Measurements from ENCODE around the gene SFT2D1. TPM values are rescaled to one million over a fixed set of nuclear protein-coding genes. Genes with fewer than 3 reads are reported as not detected.
"Not testable (repeated sequence)": the region's sequence is repeated elsewhere in the genome, so short reads cannot be mapped to it uniquely, and the experiment has no call there.

SFT2D1 gene
- polyA plus RNA-seq (2013, experiment 1 of 2; ENCODE audit: insufficient read length) = 49.4 TPM
- polyA plus RNA-seq (2013, experiment 2 of 2; ENCODE audit: insufficient read length) = 43.0 TPM

DNA sequence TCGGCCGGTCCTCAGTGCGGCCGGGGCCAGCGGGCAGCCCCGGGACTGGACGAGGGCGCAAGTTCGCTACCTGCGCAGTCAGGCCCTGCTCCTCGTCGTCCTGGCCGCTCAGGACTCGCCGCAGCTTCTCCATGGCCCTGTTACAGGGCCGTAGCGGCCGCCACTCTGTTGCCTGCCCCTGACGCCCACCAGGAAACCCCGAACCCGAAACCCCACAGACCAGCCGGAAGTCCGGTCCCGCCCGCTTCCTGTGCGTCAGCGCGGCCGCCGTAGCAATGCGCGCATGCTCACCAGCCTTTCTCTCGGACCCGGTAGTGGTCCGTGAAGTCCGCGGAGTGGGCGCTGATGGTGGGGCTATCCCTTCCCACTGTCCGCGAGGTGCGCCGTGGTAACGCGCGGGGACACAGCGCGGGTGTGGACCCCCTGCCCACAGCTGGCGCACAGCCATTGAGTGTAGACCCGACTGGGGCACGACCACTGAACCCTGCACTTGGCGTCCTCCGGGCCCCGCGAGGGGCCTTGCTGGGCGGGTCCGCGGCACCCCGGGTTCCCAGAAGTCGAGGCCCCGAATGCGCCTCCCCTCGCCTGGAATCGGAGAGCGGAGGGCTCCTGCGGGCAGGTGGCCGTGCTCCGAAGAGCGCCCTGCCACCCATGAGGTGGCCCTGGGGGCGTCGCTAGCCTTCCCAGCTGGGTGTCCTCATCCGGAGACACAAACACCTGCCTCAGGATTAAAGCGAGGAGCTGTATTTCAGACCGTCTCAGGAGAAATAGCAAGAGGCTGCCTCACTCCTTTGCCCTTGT is at the start of gene SFT2D1:
Gene SFT2D1 (minus strand): TSS at position 197 of the 801 bp plus-strand sequence. CDS start 64 bp downstream, at position 133.
- peak; percentile 79 for DNase-seq

DNA sequence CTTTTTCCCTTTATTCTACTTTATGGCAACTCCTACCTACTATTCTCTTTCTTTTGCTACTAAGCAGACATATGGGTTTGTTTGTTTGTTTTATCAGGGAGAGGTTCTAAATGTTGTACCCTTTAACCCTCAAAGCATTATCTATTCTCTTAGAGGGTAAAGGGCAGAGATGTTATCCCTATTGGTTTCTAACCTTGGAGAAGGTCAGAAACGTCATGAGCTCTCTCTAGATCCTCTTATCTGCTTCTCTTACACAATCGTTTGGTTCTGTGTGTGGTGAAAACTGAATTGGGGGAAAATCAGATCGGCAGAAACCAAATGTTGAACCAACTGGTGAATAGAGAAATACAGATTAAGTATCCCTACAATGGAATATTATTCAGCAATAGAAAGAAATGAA is 46.8 kb upstream of the SFT2D1 start:
- no peak for DNase-seq

DNA sequence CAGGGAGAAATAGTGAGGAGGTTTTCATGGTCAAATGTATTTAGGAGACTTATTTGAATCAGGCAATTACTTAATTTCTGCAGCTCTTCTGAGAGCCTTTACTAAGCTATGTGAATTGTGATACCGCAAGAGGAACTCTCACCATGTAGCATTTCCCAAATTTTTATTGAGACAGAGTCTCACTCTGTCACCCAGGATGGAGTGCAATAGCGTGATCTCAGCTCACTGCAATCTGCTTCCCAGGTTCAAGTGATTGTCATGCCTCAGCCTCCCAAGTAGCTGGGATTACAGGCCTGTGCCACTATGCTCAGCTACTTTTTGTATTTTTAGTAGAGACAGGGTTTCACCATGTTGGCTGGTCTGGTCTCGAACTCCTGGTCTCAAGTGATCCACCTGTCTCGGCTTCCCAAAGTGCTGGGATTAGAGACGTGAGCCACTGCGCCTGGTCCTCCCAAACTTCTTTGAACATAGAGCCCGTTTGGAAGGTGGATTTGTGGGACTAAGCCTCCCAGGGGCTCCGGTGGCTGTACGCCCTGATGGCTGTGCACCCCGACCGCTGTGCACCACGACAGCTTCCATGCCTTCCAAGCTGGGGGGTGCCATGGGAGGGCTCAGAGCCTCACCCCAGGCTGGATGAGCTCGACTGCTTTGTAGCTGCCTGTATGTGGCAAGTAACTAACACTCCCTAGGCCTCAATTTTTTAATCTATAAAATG is 46.1 kb upstream of the SFT2D1 start:
- no peak for DNase-seq

DNA sequence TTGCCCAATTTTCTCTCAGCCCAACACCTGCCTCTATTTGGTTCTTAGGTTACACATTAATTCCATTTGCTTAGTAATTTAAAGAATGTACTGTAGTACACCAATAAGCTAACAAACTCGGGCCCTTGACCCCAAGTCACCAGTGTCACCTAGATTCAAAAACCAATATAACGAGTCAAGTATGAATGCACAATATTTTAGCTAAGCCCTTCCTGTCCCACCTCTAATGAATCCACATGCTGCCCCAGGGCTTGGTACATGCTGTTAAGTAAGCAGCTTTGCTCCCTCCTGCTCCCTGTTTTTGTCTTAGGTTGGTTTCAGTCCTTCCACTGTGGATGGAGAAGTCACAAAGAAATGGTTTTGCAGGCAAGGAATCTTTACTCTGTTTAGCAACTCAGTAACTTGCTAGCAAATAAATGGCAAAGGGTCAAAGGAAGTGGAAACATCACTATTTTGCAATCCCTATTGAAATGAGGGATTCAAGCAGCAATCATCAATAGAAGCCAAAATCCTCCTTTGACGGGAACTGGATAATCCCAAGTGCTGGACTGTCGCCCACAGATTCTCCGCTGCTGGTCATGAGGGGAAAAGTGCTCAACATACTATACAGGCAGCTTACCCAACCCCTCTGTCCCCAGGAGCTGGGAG is 45.4 kb upstream of the SFT2D1 start:
- no peak for DNase-seq

DNA sequence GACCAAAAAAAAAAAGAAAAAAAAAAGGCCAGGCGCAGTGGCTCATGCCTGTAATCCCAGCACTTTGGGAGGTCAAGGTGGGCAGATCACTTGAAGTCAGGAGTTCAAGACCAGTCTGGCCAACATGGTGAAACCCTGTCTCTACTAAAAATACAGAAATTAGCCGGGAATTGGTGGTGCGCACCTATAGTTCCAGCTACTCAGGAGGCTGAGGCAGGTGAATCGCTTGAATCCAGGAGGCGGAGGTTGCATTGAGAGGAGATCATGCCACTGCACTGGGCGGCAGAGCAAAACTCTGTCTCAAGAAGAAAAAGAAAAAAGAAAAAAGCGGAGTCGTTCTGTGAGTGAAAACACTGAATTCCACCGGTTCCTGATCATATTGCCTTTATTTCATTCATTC is 44.8 kb upstream of the SFT2D1 start:
- not testable (repeated sequence) for DNase-seq

DNA sequence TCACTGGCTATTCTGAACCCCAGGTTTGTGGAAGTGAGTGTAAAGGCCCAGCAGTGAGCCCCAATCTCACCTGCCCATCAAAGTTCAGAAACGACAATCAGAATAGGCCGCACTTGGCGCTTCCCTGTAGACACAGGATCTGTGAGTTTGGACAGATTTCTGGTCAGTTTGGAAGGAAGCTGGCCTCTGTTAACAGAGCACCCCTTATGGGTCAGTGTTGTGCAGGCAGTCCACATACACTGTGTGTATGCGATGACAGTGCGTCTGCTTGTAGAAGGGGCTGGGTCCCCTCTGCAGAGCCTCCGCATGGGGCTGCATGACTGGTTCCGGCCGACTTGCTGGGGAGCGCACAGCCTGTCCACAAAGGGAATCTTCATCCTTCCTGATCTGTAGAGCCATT is 43.8 kb upstream of the SFT2D1 start:
- DNase-seq = no peak

DNA sequence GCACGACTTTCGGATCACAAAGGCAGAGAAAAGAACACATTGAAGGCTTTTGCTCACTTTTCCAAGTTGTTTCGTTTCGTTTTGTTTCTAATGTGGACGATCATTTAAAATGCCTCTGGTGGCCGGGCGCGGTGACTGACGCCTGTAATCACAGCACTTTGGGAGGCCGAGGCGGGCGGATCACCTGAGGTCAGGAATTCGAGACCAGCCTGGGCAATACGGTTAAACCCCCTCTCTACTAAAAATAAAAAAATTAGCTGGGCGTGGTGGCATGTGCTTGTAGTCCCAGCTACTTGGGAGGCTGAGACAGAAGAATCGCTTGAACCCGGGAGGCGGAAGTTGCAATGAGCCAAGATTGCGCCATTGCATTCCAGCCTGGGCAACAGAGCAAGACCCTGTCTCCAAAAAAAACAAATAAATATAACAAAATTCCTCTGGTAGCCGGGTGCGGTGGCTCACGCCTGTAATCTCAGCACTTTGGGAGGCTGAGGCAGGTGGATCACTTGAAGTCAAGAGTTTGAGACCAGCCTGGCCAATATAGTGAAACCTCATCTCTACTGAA is 41.5 kb upstream of the SFT2D1 start:
- DNase-seq = not testable (repeated sequence)

DNA sequence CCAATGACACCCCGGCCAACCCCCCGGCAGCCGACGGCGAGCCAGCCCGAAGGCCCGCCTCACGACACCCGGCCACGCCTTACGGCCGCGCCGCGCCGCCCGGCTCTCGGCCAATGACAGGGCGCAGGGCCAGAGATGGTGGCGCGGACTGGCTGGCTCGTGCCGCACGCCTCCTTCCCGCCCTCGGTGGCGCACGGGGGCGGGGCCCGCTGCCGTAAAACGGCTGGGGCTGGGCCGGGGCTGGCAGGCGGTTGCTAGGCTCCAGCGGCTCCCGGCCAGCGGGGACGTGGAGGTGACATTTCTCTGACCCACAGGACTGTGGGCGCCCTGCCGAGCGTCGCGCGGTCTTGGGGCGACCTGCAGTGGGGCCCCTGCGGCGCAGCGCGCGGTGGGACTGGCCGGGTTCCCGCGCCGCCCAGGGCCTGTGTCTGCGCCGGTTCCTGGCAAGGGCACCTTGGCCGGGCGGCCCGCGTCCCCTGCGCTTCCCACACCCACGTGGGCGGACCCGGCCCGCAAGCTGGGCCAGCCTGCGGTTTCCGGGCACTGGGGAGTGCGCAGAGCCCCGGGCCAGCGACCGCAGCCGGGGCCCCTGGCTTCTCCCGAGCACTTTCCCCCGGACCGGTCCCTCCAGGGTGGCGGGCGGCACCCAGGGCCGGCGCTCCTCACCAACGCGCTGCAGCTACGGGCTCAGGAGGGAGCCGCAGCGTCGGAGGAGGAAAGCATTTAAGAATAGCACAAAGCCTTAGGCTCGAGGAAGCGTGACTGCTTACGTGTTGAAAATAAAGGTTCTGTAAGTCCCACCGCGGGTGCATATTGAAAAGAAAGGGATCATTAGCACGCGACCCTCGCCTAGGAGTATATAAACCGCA is 40.8 kb upstream of the SFT2D1 start, which contains the start of gene MPC1:
Gene MPC1 (minus strand): TSS at position 8 of the 869 bp plus-strand sequence. CDS start 64 bp downstream, outside the sequence.
- peak; percentile 96 for DNase-seq

DNA sequence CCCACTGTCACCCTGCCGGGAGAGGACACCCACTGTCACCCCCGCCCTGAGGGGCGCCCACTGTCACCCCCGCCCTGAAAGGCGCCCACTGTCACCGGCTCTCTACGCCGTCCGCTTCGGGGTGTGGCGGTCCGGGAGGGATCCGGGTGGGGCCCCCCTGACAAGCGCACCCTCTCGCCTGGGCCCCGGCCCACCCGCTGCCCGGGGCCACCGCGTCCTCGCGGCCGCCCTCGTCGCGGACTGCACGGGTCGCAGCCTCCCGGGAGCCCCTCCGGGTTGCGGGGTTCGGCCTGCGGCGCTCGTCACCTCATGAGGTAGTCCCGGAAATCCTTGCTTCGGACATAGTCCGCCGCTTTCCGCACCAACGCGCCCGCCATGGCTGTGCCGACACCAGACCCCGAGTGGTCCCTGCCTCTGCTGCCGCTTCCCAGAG is 40.2 kb upstream of the SFT2D1 start:
- DNase-seq = no peak

DNA sequence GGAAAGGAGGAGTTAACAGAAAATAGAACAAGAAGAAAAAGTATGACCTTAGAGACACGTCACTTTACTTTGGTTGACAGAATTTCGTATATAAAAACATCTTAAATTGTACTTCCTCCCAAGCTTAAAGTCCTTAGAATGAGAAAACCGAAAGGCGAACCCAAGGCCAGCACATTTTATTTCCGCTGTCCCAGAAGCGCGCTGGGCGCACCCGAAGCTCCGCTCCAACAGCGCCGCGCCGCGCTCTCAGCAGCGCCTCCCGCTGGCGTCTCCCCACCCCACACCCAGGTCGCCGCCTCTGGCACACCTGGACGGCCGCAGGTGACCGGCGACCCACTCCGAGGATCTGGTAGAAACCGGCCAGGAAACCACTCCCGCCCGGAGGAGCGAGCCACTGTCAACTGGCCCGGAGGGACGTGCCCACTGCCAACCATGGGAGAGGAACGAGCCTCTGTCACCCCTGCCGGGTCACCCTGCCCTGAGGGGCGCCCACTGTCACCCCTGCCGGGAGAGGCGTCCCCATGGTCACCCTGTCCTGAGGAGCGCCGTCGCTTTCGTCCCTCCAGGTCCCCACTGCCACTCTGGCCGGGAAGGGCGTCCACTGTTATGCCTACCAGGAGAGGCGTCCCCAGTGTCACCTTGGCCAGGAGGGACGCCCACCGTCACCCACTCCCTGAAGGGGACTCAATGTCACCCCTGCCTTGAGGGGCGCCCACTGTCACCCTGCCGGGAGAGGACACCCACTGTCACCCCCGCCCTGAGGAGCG is 39.6 kb upstream of the SFT2D1 start:
- DNase-seq = peak; percentile 36

DNA sequence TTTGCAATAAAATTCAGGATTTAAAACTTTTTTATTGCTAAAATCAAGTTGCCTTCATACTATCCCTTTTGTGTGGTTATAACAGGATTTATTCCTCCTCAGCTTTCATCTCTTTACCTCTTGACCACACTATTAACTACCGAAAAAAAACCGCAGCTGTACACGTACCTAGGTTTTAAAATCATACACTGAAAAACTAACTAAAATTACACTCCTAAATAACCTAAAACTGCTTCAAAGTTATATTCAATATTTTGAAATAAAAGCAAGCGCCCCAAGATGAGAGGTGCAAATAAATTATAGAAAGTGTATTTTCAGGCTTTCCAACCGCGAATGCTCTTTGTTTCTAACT is 39.0 kb upstream of the SFT2D1 start:
- no peak for DNase-seq

DNA sequence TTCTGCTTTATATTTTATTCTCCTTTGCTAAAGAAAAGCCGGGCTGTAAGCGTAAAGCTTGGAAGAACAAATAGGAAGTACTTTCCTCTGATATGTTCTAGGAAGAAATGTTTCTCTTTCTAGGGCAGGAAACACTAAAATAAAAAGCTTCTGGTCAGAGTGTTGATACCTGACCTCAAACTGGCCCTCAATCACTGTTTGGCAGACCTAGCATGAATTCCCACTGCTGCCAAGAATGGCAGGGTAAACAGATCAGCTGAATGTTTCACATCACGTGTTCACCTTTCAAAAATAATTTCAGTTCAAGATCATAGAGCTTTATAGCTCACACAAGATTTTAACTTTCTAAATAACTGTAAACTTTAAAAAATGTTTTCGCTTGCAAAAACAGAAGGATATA is 37.5 kb upstream of the SFT2D1 start:
- no peak for DNase-seq

DNA sequence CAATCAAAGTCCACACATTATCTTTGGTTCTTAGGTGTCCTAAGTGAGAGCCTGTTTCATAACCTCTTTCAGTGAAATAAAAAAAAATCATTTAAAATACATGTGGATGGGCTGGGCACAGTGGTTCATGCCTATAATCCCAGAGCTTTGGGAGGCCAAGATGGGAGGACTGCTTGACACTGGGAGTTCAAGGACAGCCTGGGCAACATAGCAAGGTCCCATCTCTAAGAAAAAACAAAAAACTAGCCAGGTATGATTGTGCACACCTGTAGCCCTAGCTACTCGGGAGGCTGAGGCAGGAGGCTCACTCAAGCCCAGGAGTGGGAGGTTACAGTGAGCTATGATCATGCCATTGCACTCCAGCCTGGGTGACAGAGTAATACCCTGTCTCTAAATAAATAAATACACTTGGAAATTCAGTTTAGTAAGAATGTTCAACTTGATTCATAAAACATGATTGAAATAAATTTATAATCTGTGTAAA is 36.8 kb upstream of the SFT2D1 start:
- DNase-seq = no peak

DNA sequence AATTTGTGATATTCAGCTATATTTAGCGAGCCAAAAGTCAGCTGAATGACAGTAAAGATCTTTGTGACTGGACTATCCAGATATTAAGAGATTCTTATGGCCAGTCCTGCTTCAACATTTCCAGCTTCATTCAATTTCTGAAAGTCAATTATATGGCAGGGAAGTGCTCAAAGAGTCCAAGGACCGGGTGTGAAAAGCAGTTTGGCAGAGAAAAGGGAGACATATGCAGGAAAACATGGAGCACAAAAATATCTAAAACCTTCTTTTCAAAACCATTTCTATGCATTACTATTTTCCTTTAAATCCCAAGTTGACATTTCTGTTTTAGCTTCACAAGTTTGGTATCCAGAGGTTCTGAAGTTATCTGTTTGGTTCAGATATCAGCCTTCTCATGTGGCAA is 35.4 kb upstream of the SFT2D1 start:
- DNase-seq = no peak

DNA sequence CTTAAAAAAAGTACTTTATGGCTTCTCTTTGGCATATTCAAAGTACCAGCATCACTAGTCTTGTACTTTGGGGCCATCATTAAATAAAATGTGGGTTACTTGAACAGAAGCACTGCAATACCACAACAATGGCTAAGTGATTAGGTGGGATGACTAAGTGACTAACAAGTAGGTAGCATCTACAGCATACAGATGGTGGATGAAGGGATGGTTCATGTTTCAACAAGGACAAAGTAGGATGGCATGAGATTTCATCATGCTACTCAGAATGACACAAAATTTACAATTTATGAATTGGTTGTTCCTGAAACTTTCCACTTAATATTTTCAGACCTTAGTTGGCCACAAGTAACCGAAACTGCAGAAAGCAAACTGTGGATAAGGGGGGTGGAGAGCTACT is 32.7 kb upstream of the SFT2D1 start:
- no peak for DNase-seq

DNA sequence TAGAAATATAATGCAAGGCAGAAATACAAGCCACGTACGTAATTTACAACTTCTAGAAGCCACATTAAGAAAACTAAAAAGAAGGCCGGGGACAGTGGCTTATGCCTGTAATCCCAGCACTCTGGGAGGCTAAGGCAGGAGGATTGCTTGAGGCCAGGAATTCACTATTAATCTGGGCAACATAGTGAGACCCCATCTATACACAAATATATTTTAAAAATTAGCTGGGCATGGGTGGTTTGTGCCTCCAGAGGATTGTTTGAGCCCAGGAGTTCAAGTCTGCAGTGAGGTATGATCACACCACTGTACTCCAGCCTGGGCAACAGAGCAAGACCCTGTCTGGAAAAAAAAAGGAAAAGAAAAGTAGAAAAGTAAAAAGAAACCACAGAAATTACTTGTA is 28.1 kb upstream of the SFT2D1 start:
- DNase-seq = no peak

DNA sequence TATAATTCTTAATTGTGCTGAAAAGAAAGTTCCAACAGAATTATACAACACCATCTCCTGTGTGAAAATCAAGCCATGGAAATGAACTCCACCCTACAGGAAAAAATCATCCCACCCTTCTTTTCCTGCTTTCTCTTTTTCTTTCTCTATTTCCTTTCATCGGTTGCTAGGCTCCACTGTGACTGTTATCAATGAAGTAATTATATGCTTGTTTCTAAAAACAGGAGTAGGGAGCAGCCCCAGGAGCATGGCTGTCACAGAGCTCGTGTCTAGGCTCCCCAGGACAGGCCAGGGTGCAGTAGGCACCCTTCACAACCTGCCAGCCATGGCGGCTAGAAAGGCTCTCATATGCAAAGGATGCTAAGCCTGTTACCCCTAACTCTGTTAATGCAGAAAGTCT is 27.4 kb upstream of the SFT2D1 start:
- DNase-seq = no peak

DNA sequence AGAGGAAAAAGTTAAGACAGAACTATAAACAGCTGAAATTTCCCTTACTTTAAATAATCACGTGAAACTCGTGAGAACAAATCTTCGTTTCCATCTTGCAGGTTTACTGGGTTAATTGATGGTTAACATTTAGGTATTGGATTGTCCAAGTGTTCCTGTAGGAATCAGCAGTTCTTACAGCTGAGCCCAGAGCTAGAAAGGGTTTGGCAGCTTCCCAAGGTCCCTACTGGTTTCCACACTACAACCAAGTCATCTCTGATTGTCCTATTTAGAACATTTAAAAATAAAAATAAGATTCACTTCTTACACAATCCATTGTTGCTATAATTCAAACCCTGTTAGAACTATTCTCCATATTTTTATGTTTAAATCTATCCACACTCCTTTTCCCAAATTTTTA is 24.6 kb upstream of the SFT2D1 start:
- peak; percentile 4 for DNase-seq

DNA sequence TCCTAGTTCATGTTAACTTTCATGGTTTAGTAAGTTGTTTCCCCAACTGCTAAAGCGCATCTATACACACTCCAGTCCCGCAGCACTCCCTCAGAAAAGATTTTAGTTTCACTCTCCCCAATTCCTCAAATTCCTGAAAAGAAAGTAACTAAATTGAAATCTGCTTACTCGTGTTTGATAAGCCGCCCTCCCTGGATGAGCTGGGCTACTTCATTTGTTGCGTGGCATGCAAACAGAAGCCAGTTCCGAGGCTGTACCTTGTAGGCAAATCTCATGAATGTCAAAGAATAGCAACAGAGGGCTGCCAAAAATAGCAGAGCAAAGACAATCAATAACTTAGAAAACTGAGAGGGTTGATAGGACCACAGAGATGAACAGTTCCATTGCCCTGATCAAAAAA is 23.5 kb upstream of the SFT2D1 start:
- DNase-seq = peak; percentile 55

DNA sequence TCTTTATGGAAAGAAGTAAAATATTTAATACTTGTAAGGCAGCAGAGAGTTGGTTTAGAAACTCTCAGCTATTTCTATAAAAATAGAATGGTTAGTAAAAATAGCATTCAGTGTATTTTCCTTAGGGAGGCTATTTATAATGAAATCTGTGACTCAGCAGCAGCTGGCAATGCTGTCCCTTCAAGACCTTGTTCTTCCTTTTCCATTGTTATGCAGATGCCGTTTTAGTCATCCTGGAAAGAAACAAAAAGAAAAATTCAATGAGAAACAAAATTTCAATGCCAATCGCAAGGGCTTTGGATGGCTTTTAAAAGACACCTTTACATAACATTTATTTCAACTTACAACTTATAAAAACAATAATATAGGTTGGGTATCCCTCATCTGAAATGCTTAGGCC is 22.9 kb upstream of the SFT2D1 start:
- peak; percentile 76 for DNase-seq

DNA sequence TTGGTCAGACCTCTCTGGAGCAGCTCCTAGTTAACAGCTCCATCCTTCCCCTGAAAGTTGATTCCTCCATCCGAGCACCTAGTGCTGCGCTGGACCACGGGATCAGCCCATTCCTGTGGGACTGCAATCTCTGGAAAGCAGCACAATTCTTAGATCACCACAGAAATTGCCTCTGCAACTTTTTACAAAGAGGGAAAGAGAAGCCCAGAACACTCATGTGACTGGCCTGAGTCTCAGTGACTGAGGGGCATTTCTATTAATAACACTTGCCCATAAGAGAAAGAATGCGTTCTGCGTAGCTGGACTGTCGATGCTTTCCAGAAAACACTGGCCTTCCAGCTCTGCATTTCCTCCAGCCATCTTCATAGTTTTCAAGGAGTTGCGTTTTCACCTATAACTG is 22.1 kb upstream of the SFT2D1 start:
- DNase-seq = peak; percentile 21
